ENCODE measurements around the gene PLPPR5. TPM values are rescaled to one million over a fixed set of nuclear protein-coding genes. Genes with fewer than 3 reads are reported as not detected.

Gene PLPPR5
- polyA plus RNA-seq, 1 donor = 1.7 TPM

DNA sequence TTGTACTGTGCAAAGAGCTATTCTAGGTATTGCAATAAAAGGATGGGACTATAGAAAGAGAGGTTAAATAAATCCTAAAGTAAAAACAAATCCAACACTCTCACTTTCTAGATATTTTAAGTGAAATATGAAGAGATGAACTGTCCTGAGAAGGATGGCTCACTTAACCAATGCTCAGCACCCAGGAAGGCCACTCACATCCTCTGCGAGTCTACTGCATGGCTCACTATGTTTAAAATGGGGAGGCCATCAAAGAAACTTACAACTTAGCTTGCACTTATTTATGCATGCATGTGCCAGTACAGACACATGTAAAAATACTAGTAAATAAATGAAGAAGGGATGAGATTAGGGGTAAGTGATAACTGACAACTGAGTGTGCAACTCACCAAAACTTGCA is 37.5 kb downstream of the PLPPR5 start:
- no peak for DNase-seq

DNA sequence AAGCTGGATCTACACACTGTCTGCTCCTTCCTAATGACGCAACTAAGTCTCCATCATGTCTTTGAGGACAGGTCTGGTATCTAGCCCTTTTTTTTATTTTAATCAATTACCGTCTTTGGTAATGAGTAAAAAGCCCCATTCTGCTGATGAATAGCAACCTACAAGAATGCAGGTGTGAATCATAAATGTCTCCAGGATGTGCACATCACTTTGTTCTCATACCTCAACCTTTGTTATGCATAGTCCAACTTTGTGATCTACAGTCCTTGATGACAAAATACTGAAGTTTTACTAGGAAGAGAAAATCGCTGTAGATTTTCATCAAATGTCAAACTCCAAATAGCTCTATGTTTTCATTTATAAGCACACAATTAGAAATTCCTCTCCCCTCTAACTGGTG is 39.3 kb downstream of the PLPPR5 start:
- DNase-seq = no peak

DNA sequence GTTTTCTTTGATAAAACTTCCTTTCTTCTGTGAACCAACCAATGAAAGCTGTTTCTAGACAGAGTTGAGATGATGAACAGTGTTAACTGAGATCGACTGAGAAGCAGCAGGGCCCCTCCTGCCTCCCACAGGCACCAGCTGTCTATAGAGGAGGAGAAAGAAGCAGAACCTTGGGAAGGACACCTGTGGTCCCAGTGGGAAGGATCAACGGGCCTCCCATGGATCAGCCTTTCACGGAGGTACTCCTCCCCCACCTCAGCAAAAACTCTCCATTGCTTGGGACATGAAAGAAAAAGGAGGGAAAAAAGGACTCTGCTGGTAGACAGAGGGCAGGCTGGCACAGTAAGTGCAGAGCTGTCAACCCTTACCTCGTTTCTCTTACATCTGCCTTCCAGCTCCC is 40.5 kb downstream of the PLPPR5 start:
- DNase-seq = no peak

- DNase-seq = no peak
Measured at GRCh38 chr1:98963064-98963758, 41.5 kb downstream of the PLPPR5 start.

GRCh38 chr1:98962156-98962555 is 42.5 kb downstream of the PLPPR5 start:
- no peak for DNase-seq

DNA sequence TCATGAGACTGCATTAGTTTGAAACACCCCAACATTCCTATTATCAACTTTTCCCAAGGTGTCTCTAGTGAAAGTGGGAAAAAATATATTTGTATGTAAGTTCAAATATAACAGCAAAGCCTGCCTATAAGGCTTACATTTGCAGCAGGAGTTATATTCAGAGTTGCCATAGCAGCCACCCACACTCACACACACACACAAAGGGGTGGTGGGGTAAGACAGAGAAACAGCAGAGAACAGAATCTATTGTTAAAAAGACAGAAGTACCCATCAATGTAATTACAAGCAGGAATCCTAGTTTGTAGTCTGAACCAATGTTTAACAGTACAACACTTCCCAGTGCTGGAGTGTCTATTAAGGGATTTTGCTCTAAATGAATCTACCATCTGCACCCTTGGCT is 55.0 kb downstream of the PLPPR5 start:
- peak; percentile 5 for DNase-seq

GRCh38 chr1:98949166-98949565 is 55.5 kb downstream of the PLPPR5 start:
- DNase-seq = no peak

DNA sequence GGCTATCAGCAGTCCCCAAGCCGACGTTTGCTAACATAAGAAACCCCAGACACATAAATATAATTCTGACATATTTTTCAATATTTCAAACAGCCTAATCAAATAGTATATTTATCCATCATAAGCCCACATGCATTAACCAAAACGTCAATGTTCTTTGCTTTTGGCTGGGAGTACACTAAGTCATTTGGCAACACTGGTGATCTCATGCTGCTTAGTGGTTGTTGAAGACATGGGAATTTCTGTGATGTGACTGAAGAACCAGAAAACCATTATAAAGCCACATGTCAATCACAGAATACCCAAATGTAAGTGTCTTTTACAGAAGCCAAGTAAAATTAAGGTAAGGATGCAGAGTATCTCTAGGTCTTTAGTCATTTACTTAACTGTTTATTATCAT is 57.6 kb downstream of the PLPPR5 start:
- no peak for DNase-seq

DNA sequence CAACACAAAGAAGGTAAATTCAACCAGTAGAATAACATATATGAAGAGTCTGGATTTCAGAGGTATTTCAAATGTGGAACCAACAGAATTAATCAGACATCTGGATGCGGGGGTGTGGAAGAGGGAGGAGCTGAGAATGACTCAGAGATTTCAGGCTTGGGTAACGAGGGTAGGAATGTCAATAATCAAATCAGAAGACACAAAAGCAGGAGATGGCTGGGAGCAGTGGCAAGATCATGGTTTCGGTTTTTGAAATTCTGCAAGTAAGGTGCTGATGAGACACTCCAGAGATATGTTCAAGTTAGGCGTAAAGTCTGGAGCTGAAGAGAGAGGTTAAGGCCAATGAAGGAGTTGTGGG is 64.0 kb downstream of the PLPPR5 start:
- no peak for DNase-seq

DNA sequence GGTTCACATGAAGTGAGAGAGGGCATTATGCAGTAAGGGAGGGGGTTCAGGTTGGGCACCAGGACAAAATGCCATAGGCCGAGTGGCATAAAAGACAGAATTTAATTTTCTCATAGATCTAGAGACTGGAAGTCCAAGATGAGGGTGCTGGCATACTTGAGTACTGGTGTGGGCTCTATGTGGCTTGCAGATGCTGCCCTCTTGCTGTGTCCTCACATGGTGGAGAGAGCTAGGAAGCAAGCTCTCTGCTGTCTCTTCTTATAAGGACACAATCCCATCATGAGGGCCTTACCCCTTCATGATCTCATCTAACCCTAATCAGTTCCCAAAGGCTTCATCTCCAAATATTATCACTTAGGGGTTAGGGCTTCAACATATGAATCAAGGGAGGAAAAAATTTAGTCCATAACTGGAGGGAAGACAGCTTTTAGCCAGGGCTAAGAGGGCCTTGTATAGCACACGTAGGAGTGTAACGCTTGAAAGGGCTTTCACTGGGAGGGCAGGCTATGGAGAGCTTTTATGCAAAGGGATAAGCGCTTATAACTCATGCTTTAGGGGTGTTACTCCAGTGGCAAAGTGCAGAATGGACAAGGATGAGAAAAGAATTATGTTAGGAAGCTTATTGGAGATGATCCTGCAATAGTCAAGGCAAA is 64.5 kb downstream of the PLPPR5 start:
- DNase-seq = no peak

DNA sequence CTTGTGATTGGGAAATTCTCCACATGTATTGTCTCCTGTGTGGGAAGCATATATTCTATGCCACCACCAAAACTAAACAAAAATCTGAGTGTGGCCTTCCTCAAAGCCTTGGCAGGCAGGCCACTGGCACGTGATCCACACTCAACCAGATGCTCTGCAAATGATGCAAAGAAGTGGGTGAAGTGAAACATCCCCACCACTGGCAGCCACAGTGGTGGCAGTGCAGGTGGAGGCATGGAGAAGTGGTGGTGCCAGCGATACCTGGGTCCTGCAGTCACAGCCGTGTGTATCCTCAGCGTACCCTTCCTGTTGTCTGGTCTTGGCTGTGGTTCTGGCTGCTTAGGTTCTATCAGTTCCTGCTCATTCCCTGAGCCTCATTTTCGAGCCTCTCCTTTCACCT is 65.2 kb downstream of the PLPPR5 start:
- DNase-seq = no peak

DNA sequence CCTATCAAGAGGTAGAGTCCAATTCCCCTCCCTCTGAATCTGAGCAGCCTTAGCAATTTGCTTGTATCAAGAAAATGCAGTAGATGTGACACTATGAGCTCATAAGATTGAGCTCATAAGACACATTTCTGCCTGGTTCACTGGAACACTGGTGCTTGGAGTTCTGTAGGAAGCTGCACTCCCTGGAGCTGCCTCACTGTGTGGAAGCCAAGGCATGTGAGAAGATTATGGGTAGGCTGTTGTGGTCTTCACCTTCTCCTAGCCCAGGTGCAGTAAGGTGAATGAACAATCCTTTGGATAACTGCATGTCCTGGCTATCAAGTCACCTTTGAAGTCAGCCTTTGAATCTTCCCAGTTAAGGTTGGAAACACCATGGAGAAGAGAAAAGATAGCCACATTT is 67.3 kb downstream of the PLPPR5 start:
- no peak for DNase-seq

GRCh38 chr1:98932184-98932583 is 72.5 kb downstream of the PLPPR5 start:
- no peak for DNase-seq

DNA sequence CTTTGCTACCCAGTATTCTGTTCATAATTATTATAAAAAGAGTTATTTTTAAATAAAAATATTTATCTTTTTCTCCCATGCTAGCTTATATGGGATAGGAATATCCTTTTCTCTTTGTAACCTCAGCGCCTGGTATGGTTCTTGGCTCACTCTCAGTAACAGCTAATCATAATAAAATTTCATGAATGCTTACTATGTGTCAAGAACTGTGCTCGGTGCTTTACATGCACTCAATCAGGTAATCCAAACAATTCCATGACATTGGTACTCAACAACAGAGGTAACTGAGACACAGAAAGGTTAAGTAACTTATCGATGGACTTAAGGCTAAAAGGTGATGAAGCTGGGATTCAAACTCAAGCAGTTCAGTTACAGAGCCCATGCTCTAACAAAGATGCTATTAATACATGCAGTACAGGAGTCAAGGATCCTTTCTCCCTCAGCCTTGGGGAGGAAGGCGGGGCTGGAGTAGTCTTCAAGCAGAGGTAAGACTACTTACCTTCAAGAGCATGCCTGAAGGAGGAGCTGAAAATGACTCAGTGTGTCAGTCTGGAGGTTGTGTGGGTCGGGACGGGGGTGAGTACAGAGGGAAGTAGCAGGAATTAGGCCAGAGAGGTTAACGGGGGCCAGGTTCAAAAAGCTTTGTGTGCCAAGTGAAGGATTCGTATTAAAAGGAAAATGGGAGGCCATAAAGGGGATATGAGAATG is 73.4 kb downstream of the PLPPR5 start:
- no peak for DNase-seq

- DNase-seq = no peak
Measured at GRCh38 chr1:98929437-98929836, 75.2 kb downstream of the PLPPR5 start.

DNA sequence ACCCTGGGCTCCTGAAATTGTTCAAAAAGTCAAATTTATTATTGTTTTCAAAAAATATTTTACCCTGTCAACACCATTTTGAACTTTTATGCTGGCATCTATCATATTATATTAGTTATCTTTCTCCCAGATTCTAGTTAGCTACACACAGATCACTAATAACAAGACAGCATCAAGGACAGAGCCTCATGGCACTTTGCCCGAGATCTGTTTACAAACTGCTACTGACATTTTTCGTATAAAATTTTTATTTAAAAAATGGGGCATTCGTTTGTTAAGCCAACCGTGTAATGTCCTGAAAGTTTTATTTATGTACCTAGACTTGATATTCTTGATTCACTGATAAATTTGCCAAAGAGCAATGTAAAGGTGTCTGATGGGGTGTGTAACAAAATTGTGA is 78.1 kb downstream of the PLPPR5 start:
- DNase-seq = no peak

GRCh38 chr1:98924977-98925376 is 79.7 kb downstream of the PLPPR5 start:
- DNase-seq = no peak

DNA sequence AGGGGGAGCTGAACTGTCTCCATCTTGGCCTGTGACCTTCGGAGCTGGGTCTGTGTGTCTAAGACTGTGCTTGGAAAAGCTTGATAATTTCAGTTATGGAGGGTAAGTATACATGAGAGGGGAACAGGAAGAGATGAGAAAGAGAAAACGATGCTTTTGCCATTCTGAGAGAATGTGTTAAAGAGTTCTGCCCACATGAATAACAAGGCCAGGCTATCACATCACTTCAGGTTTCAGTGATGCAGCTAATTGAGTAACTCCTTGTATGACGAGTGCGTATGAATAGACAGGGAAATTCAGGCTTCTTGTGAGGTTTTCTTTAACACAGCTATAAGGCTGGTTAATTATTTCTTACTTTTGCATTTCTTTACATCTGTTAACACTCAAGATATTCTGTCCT is 81.0 kb downstream of the PLPPR5 start:
- no peak for DNase-seq

DNA sequence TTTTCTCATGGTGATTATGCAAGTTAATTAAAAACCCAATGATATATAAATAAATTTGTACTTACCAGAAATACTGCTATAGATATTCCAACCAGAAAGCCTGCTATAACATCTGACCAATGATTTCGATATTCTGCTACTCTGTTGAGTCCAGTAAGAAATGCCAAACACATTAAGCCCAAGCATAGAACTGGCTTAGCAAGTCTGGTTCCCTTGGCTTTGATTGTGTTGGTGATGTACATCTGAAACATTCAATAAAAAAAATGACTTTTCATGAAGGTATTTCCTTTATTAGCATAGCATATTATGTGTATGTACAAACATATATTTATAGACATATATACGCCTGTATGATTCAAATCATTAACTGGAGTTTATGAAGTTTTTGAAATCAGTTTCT is 82.8 kb downstream of the PLPPR5 start:
- DNase-seq = no peak

- no peak for DNase-seq
Measured at GRCh38 chr1:98920441-98921110, 84.1 kb downstream of the PLPPR5 start.

DNA sequence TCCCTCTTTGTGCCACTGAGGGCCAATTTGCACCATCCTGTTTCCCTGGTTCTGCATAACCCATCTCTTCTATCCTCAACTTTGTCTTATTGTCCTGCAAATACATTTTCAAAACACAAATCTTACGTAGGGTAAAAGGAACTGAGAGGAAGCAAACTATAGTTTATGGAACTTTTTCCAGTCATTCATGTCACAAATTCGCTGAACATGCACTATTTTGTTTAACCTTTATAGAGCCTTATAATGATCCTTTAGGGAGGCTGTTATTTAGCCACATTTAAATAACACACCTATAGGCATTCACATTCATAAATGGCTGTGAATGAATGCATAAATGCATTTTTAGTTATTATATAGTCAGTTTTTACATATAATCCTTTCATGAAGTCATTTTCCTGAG is 85.0 kb downstream of the PLPPR5 start:
- no peak for DNase-seq

- DNase-seq = no peak
Measured at GRCh38 chr1:98919211-98919610, 85.5 kb downstream of the PLPPR5 start.

GRCh38 chr1:98914547-98914946 is 90.1 kb downstream of the PLPPR5 start:
- no peak for DNase-seq

DNA sequence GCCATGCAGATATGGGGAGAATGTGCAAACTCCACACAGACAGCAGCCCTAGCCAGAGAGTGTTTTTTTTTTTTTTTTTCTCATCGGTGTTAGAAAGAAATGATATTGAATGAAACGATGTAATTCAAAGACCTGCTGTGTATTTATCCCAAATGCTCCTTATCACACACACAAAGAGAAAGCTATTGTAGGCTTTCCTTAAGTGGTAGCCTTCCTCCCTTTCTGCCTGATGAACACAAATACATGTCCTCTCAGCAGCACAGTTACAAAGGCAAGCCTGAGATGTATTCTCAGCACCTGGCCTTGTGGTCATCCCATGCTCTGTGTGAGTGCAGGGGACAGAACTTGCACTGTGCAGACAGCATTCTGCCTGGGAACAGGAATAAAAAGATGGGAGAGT is 93.8 kb downstream of the PLPPR5 start:
- no peak for DNase-seq
